Measurements from ENCODE around the gene P2RY8. TPM values are rescaled to one million over a fixed set of nuclear protein-coding genes. Genes with fewer than 3 reads are reported as not detected.

Gene P2RY8
- total RNA-seq, 1 donor from 2014 or later = not detected

DNA sequence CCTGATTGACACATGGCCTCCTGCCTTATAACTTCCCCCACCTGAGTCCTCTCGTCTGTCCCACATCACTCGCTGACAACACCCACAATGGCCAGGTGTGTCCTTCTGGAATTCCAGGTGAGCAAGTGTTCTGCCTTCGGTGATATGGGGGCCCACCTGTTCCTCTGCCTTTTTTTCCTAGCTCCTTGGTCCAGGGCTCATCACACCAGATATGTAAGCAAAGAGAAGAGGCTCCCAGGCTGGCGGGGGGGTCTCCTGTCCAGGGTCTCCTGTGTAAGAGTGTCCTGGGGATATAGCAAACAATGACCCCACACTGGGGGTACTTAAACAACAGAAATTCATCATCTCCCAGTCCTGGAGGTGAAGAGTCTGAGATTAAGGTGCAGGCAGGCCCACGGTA lies 25.2 kb downstream of the P2RY8 start:
- no peak overlapping the region for H3K4me3 Mint-ChIP-seq (ENCODE audit: unreplicated experiment)
- peaks cover 4% of the 10 kb centered on the region for H3K36me3 Mint-ChIP-seq (ENCODE audit: low read depth, unreplicated experiment)
- peaks cover 3% of the 10 kb centered on the region for H3K27me3 Mint-ChIP-seq (ENCODE audit: unreplicated experiment)
- H3K4me1 Mint-ChIP-seq (ENCODE audit: unreplicated experiment) = no peaks in the 10 kb centered on the region
- no peak for DNase-seq (ENCODE audit: low spot score)
- peaks cover 23% of the 10 kb centered on the region for H3K9me3 Mint-ChIP-seq (ENCODE audit: unreplicated experiment)
- no peak overlapping the region for H3K27ac Mint-ChIP-seq (ENCODE audit: unreplicated experiment)
- no peak for TF ChIP-seq CTCF (IDR thresholded peaks at IDR 0.05; ENCODE audit: unreplicated experiment)

DNA sequence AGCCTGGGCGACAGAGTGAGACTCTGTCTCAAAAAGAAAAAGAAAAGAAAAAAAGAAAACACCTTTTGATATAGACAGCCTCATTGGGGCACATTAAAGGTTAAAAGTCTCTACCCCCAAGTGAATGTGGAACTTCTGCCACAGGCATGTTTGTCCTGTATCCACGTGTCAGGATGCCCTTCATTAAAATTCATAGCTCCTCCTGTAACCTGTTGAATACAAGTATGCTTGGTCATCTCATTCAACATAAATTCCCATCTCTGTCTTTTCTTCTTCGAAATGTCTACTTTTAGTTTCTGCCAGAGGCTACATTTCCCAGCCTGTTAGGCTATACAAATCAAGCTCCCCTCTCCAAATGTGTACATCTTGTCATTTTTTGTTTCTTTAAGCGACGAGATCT lies 25.8 kb downstream of the P2RY8 start:
- Mint-ChIP-seq H3K36me3 (ENCODE audit: low read depth, unreplicated experiment) (no peaks in the 10 kb centered on the region), H3K9me3 (ENCODE audit: unreplicated experiment) (peaks cover 16% of the 10 kb centered on the region), H3K4me3 (ENCODE audit: unreplicated experiment) (no peak overlapping the region), H3K4me1 (ENCODE audit: unreplicated experiment) (no peaks in the 10 kb centered on the region), H3K27ac (ENCODE audit: unreplicated experiment) (no peak overlapping the region), H3K27me3 (ENCODE audit: unreplicated experiment) (peaks cover 3% of the 10 kb centered on the region)
- no peak for TF ChIP-seq CTCF (IDR thresholded peaks at IDR 0.05; ENCODE audit: unreplicated experiment)
- DNase-seq (ENCODE audit: low spot score) = no peak

DNA sequence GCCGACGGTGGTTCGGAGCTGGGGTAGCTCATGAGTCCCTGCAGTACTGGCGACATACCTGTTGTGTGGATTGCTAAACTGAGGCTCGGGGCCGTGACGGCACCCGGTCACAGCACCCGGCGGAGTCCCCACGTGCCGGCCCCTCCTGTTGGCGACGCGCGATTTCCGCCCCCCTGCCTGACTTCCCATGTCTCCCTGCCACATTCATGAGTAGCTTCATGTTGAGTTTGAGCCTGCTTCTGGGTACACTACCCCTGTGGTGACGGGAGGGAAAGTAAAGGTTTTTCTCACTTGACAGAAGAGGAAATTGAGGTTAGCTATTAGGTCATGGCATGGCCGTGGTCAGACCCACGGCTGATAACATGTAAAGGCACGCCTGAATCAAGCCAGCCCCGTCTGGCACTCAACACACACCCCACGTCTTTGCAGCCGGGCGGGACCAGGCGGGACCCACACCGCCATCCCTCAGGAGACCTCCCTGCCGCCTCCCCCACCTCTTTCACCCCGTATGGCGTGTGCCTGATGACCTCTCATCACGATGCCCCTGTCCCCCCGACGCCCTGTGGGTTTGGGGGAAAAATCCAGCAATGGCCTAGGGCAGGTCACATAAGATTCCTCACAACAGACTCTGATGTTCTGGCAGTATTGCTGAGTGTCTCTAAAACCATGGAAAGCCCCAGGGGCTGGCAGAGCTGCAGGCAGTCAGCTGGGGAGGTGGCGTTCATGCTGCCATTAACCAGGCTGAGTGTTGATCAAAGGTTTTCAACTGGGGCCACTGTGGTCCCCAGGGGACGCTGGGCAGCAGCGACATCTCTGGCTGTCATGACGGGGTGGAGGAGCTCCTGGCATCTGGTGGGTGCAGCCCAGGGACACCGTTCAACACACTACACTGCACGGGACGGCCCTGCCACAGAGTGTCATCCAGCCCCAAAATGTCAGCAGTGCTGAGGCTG lies 29.2 kb downstream of the P2RY8 start:
- no peak overlapping the region for H3K27ac Mint-ChIP-seq (ENCODE audit: unreplicated experiment)
- no peak for TF ChIP-seq CTCF (IDR thresholded peaks at IDR 0.05; ENCODE audit: unreplicated experiment)
- H3K4me3 Mint-ChIP-seq (ENCODE audit: unreplicated experiment) = no peak overlapping the region
- H3K27me3 Mint-ChIP-seq (ENCODE audit: unreplicated experiment) = no peaks in the 10 kb centered on the region
- no peak for DNase-seq (ENCODE audit: low spot score)
- H3K4me1 Mint-ChIP-seq (ENCODE audit: unreplicated experiment) = no peaks in the 10 kb centered on the region
- no peaks in the 10 kb centered on the region for H3K36me3 Mint-ChIP-seq (ENCODE audit: low read depth, unreplicated experiment)
- H3K9me3 Mint-ChIP-seq (ENCODE audit: unreplicated experiment) = peaks cover 8% of the 10 kb centered on the region

- TF ChIP-seq CTCF (IDR thresholded peaks at IDR 0.05; ENCODE audit: unreplicated experiment) = no peak
- H3K4me3 Mint-ChIP-seq (ENCODE audit: unreplicated experiment) = no peak overlapping the region
- no peaks in the 10 kb centered on the region for H3K36me3 Mint-ChIP-seq (ENCODE audit: low read depth, unreplicated experiment)
- no peaks in the 10 kb centered on the region for H3K27me3 Mint-ChIP-seq (ENCODE audit: unreplicated experiment)
- peaks cover 9% of the 10 kb centered on the region for H3K9me3 Mint-ChIP-seq (ENCODE audit: unreplicated experiment)
- H3K27ac Mint-ChIP-seq (ENCODE audit: unreplicated experiment) = no peak overlapping the region
- no peaks in the 10 kb centered on the region for H3K4me1 Mint-ChIP-seq (ENCODE audit: unreplicated experiment)
- no peak for DNase-seq (ENCODE audit: low spot score)
Measured at GRCh38 chrX:1506916-1507315, 30.1 kb downstream of the P2RY8 start.

DNA sequence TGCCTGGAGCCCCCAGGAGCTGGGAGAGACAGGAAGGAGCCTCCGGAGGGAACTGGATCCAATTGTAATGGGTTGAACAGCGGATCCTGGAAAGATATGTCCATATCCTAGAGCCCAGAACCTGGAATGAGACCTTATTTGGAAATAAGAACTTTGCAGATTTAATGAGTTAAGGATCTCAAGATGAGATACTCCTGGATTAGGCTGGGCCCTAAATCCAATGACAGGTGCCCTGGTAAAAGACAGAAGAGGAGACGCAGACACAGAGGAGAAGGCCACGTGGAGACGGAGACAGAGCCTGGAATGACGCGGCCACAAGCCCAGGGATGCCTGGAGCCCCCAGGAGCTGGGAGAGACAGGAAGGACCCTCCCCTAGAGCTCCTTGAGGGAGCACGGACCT lies 34.1 kb downstream of the P2RY8 start:
- TF ChIP-seq CTCF (IDR thresholded peaks at IDR 0.05; ENCODE audit: unreplicated experiment) = no peak
- Mint-ChIP-seq H3K4me1 (ENCODE audit: unreplicated experiment) (no peaks in the 10 kb centered on the region), H3K27me3 (ENCODE audit: unreplicated experiment) (peaks cover 2% of the 10 kb centered on the region), H3K9me3 (ENCODE audit: unreplicated experiment) (peaks cover 4% of the 10 kb centered on the region), H3K27ac (ENCODE audit: unreplicated experiment) (no peak overlapping the region), H3K36me3 (ENCODE audit: low read depth, unreplicated experiment) (no peaks in the 10 kb centered on the region), H3K4me3 (ENCODE audit: unreplicated experiment) (no peak overlapping the region)
- DNase-seq (ENCODE audit: low spot score) = no peak
